AG09309 (cell line): ENCODE measurements around the gene TMC3.

Experiments
- DNase-seq: peaks from one replicate; pipeline ENCODE4 v3.0.0-alpha.2; 2010; ENCODE audit warnings: low read depth
- H3K4me3 ChIP-seq: 2 replicates; pipeline ENCODE4 v1.5.1; 2011; ENCODE audit warnings: mild to moderate bottlenecking, low read depth, low read length, moderate library complexity; ENCODE audit not compliant: control insufficient read depth
- TF ChIP-seq, protein P1 (sequence below): IDR thresholded peaks from 2 replicates; pipeline ENCODE4 v1.5.1; 2011; ENCODE audit warnings: mild to moderate bottlenecking, low read depth, low read length, inconsistent platforms; ENCODE audit not compliant: insufficient read depth, control insufficient read depth; ENCODE audit errors: missing control alignments

Gene TMC3

DNA sequence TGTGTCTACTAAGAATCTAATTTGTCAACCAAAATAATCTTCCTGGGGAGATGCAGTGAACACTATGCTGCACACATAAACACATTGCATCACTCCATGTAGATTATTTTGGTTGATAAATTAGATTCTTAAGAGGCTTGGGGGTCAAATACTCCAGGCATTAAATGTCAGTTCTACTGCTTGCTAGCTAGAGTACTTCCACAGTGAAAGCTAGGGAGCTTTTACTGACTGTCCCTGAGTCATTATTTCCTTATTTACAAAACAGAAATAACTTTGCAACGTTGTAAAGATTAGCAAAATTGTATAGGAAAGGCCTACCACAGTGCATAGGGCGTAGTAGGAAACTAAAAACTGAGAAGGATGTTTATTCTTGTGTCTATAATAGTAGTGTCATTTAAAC, 12.9 kb upstream of the TMC3 start:
- TF ChIP-seq, protein P1, sequence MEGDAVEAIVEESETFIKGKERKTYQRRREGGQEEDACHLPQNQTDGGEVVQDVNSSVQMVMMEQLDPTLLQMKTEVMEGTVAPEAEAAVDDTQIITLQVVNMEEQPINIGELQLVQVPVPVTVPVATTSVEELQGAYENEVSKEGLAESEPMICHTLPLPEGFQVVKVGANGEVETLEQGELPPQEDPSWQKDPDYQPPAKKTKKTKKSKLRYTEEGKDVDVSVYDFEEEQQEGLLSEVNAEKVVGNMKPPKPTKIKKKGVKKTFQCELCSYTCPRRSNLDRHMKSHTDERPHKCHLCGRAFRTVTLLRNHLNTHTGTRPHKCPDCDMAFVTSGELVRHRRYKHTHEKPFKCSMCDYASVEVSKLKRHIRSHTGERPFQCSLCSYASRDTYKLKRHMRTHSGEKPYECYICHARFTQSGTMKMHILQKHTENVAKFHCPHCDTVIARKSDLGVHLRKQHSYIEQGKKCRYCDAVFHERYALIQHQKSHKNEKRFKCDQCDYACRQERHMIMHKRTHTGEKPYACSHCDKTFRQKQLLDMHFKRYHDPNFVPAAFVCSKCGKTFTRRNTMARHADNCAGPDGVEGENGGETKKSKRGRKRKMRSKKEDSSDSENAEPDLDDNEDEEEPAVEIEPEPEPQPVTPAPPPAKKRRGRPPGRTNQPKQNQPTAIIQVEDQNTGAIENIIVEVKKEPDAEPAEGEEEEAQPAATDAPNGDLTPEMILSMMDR, result no peak
- no peak overlapping the region for H3K4me3 ChIP-seq
- DNase-seq, result no peak

DNA sequence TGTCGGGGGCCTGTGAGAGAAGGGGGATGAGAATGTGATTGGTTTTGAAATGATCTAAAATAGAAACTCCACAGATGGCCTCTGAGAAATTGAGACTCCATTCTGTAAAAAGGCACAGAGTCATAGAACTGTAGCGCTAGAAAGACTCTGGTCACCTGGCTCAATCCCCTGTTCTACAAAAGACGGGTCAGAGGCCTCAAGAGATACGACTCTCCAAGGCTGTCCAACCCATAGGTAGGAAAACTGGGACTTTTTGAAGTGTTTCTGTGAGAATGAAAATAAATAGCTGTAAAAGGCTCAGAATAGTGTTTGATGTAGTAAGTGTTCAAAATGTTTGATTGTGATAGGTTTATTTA, 11.7 kb upstream of the TMC3 start:
- no peak for DNase-seq
- TF ChIP-seq, protein P1, result no peak
- H3K4me3 ChIP-seq, result no peak overlapping the region

DNA sequence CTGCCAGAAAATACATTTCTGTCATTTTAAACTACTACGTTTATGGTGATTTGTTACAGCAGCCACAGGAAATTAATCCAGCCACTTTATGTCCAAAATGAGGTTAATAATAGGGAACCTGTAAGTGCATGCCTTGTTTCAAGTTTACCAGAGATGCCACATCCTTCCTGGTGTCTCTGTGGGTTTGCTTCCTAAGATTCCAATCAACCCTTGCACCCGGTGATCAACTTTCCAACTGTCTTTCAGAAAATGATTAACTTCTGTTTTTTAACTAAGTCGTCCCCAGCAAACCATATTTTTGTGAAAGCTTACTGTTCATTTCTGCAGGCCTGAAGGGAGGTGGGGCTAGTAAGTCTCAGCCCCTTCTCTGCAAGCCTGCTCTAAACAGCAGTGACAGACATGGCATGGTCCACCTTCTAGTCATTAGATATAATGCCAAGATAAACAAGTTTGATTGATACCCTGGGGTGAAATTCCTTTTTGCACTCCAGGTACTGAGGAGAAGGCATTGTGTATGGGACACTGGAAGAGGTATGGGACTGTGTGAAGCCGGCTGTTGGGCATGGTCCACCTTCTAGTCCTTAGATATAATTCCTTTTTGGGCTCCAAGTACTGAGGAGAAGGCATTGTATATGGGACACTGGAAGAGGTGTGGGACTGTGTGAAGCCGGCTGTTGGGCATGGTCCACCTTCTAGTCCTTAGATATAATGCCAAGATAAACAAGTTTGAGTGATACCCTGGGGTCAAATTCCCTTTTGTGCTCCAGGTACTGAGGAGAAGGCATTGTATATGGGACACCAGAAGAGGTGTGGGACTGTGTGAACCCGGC, 11.1 kb upstream of the TMC3 start:
- TF ChIP-seq, protein P1, result no peak
- no peak overlapping the region for H3K4me3 ChIP-seq
- no peak for DNase-seq

DNA sequence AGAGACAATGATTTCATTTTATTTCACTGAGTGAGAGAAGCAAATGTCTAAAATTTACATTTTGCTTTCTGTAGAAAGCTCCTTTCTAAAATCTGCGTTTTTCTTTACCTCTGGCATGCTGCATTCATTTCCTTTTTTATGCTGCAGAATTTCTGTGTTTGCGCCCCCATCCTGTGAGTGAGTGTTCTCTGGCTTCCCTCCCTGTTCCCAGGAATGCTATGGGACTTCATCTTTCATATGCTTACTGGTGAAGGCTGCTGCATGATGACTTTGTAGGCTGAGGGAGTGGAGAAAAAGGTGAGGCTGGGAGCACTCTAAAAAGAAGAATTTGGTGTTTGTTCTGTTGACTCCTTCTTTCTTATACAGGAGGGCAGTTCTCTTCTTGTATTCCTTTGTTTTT, 7.7 kb upstream of the TMC3 start:
- TF ChIP-seq, protein P1, result no peak
- DNase-seq, result no peak
- H3K4me3 ChIP-seq, result no peak overlapping the region

DNA sequence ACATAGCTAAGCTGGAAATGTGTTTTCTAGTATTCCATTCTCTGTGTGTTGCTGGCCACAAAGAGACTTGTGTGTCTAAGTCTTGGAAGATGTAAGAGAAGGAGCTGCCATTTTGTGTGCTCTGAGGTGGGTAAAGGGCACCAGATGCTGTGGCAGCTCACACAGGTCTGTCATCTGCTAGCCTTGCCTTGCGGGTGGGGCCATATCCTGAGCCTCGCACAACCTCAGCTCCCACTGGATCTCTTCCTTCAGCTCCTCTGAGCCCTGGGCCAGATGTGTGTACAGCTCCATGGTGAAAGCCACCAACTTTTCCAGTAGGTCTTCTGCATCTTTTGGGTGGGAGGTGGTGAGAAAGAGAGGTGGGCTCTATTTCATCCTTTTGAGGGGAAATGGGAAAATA, 6.7 kb upstream of the TMC3 start:
- H3K4me3 ChIP-seq, result no peak overlapping the region
- TF ChIP-seq, protein P1, result no peak
- DNase-seq, result no peak

DNA sequence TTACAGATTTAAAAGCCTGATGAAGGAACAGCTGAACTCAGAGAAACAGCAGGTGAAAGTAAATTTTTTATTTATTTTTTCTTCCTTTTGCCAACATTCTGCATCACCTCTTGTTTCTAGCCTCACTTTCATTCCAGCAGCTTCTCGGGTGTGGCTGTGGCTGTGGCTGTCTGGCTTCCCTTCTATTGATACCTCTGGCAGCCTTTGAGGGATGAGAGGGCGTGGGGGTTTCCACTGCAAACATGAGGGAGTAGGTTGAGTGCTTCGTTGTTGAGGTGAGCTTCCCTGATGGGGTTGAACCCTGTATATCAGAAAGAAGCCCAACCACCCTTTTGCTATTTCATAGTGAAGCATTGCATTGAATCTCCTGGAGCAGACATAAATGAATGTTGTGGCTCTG, 6.2 kb upstream of the TMC3 start:
- no peak for DNase-seq
- TF ChIP-seq, protein P1, result no peak
- no peak overlapping the region for H3K4me3 ChIP-seq
